ENCODE data around the gene PGBD1.

Gene PGBD1

DNA sequence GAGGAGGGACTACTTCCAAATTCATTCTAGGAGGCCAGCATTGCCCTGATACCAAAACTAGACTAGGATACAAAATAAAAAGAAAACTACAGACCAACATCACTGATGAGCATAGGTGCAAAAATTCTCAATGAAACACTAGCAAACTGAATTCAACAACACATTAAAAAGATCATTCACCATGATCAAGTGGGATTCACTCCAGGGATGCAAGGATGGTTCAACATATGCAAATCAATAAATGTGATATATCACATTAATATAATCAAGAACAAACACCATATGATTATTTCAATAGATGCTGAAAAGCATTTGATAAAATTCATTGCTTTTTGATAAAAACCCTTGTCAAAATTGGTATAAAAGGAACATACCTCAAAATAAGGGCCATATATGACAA, 10.2 kb downstream of the PGBD1 start:
- Histone ChIP-seq H3K4me3 (ENCODE audit: insufficient read depth in 1 of 2, low read depth in 1 of 2, low read length in 2 of 2) (no peak overlapping the region), H3K27me3 (ENCODE audit: control insufficient read depth in 1 of 2, insufficient read depth in 1 of 2, low read length in 2 of 2) (no peaks in the 10 kb centered on the region), H4K91ac (ENCODE audit: low read length) (no peak overlapping the region), H3K23ac (ENCODE audit: low read length in 2 of 2) (no peak overlapping the region), H3K4me2 (ENCODE audit: low read length, poor library complexity, severe bottlenecking) (no peak overlapping the region), H2AFZ (ENCODE audit: low read depth, low read length) (no peak overlapping the region), H2BK120ac (ENCODE audit: low read depth, low read length) (no peak overlapping the region), H3K9me3 (ENCODE audit: control insufficient read depth, low read length) (no peaks in the 10 kb centered on the region), H3K36me3 (ENCODE audit: control insufficient read depth in 1 of 2, insufficient read depth in 2 of 2, low read depth in 1 of 2, low read length in 2 of 2) (peaks cover 5 to 45% of the 10 kb centered on the region in 2 experiments), H3K4me1 (ENCODE audit: control insufficient read depth, insufficient read depth, low read depth, low read length) (no peaks in the 10 kb centered on the region), H3K9ac (ENCODE audit: low read length) (no peak overlapping the region), H2AK5ac (ENCODE audit: low read length, severe bottlenecking) (no peak overlapping the region), H3K79me1 (replicated peaks; ENCODE audit: low read length, poor library complexity, severe bottlenecking) (peaks cover 4% of the 10 kb centered on the region), H3K27ac (ENCODE audit: low read length, poor library complexity, severe bottlenecking) (no peak overlapping the region), H2BK15ac (ENCODE audit: low read depth, poor library complexity, severe bottlenecking) (no peak overlapping the region), H2BK5ac (ENCODE audit: low read depth, low read length, poor library complexity, severe bottlenecking) (no peak overlapping the region), H3K18ac (ENCODE audit: low read depth in 1 of 2, low read length in 2 of 2) (no peak overlapping the region), H3K4ac (ENCODE audit: low read depth in 1 of 2, low read length in 2 of 2) (no peak overlapping the region), H2BK12ac (ENCODE audit: low read length in 2 of 2) (no peak overlapping the region), H3K14ac (ENCODE audit: low read length in 2 of 2) (no peak overlapping the region), H4K8ac (ENCODE audit: low read length) (no peak overlapping the region)
- DNase-seq, result no peak

DNA sequence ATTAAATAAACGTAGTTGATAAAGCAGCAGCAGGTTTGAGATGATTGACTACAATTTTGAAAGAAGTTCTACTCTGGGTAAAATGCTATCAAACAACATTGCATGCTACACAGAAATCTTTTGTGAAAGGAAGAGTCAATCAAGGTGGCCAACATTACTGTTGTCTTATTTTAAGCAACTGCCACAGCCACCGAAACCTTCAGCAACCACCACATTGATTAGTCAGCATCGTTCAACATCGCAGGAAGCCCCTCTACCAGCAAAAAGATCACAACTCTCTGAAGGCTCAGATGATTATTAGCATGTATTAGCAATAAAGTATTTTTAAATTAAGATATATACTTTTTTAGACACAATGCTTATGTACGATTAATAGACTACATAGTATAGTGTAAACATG, 14.0 kb downstream of the PGBD1 start:
- Histone ChIP-seq H2AFZ (ENCODE audit: low read depth, low read length) (no peak overlapping the region), H3K4ac (ENCODE audit: low read depth in 1 of 2, low read length in 2 of 2) (no peak overlapping the region), H3K18ac (ENCODE audit: low read depth in 1 of 2, low read length in 2 of 2) (no peak overlapping the region), H3K9ac (ENCODE audit: low read length) (no peak overlapping the region), H4K8ac (ENCODE audit: low read length) (no peak overlapping the region), H2BK5ac (ENCODE audit: low read depth, low read length, poor library complexity, severe bottlenecking) (no peak overlapping the region), H2BK15ac (ENCODE audit: low read depth, poor library complexity, severe bottlenecking) (no peak overlapping the region), H3K27me3 (ENCODE audit: control insufficient read depth in 1 of 2, insufficient read depth in 1 of 2, low read length in 2 of 2) (no peaks in the 10 kb centered on the region), H4K91ac (ENCODE audit: low read length) (no peak overlapping the region), H3K14ac (ENCODE audit: low read length in 2 of 2) (no peak overlapping the region), H3K9me3 (ENCODE audit: control insufficient read depth, low read length) (no peaks in the 10 kb centered on the region), H3K4me2 (ENCODE audit: low read length, poor library complexity, severe bottlenecking) (no peak overlapping the region), H3K4me3 (ENCODE audit: insufficient read depth in 1 of 2, low read depth in 1 of 2, low read length in 2 of 2) (no peak overlapping the region), H2BK120ac (ENCODE audit: low read depth, low read length) (no peak overlapping the region), H3K36me3 (ENCODE audit: control insufficient read depth in 1 of 2, insufficient read depth in 2 of 2, low read depth in 1 of 2, low read length in 2 of 2) (peaks cover 5 to 35% of the 10 kb centered on the region in 2 experiments), H3K79me1 (replicated peaks; ENCODE audit: low read length, poor library complexity, severe bottlenecking) (no peaks in the 10 kb centered on the region), H3K4me1 (ENCODE audit: control insufficient read depth, insufficient read depth, low read depth, low read length) (no peaks in the 10 kb centered on the region), H3K27ac (ENCODE audit: low read length, poor library complexity, severe bottlenecking) (no peak overlapping the region), H3K23ac (ENCODE audit: low read length in 2 of 2) (no peak overlapping the region), H2AK5ac (ENCODE audit: low read length, severe bottlenecking) (no peak overlapping the region), H2BK12ac (ENCODE audit: low read length in 2 of 2) (no peak overlapping the region)
- WGBS, result 100% methylated on average over 3 of the region's 5 CpGs
- DNase-seq, result no peak

DNA sequence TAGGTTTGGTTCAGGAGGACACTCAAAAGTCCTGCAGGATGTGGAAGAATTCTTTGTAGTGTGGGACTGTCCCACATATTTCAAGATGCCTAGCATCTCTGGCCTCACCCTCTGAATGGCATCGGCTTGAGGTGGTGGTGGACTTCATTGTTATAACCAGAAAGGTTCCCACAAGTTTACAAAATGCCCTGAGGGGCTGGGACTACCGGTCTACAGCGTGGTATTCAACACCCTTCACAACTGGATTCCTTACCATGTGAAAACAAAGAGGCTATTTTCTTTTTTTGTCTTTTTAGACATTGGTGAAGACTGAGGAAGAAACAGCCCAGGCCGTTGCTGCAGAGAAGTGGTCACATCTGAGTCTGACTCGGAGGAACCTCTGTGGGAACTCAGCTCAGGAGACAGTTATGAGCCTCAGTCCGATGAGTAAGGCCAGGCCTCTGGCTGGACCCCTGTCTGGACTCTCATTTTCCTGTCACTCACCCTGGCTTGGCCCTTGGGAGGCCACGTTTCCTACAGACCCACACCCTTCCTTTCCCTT, 15.2 kb downstream of the PGBD1 start:
- no peak overlapping the region for H2BK120ac ChIP-seq (ENCODE audit: low read depth, low read length)
- H4K8ac ChIP-seq (ENCODE audit: low read length), result no peak overlapping the region
- H3K18ac ChIP-seq (ENCODE audit: low read depth in 1 of 2, low read length in 2 of 2), result no peak overlapping the region
- no peak overlapping the region for H3K4me3 ChIP-seq (ENCODE audit: insufficient read depth in 1 of 2, low read depth in 1 of 2, low read length in 2 of 2)
- WGBS, result 91% methylated on average over 5 of the region's 7 CpGs
- no peak overlapping the region for H2AK5ac ChIP-seq (ENCODE audit: low read length, severe bottlenecking)
- H3K27ac ChIP-seq (ENCODE audit: low read length, poor library complexity, severe bottlenecking), result no peak overlapping the region
- no peak overlapping the region for H4K91ac ChIP-seq (ENCODE audit: low read length)
- no peaks in the 10 kb centered on the region for H3K79me1 ChIP-seq (replicated peaks; ENCODE audit: low read length, poor library complexity, severe bottlenecking)
- H3K4me2 ChIP-seq (ENCODE audit: low read length, poor library complexity, severe bottlenecking), result no peak overlapping the region
- no peak overlapping the region for H2AFZ ChIP-seq (ENCODE audit: low read depth, low read length)
- H2BK15ac ChIP-seq (ENCODE audit: low read depth, poor library complexity, severe bottlenecking), result no peak overlapping the region
- H2BK5ac ChIP-seq (ENCODE audit: low read depth, low read length, poor library complexity, severe bottlenecking), result no peak overlapping the region
- no peaks in the 10 kb centered on the region for H3K9me3 ChIP-seq (ENCODE audit: control insufficient read depth, low read length)
- H3K36me3 ChIP-seq (ENCODE audit: control insufficient read depth in 1 of 2, insufficient read depth in 2 of 2, low read depth in 1 of 2, low read length in 2 of 2), result peaks cover 7 to 40% of the 10 kb centered on the region in 2 experiments
- no peak overlapping the region for H3K9ac ChIP-seq (ENCODE audit: low read length)
- H3K14ac ChIP-seq (ENCODE audit: low read length in 2 of 2), result no peak overlapping the region
- no peak overlapping the region for H2BK12ac ChIP-seq (ENCODE audit: low read length in 2 of 2)
- no peaks in the 10 kb centered on the region for H3K4me1 ChIP-seq (ENCODE audit: control insufficient read depth, insufficient read depth, low read depth, low read length)
- H3K4ac ChIP-seq (ENCODE audit: low read depth in 1 of 2, low read length in 2 of 2), result no peak overlapping the region
- no peak for DNase-seq
- H3K27me3 ChIP-seq (ENCODE audit: control insufficient read depth in 1 of 2, insufficient read depth in 1 of 2, low read length in 2 of 2), result no peaks in the 10 kb centered on the region
- no peak overlapping the region for H3K23ac ChIP-seq (ENCODE audit: low read length in 2 of 2)

- Histone ChIP-seq H2BK12ac (ENCODE audit: low read length in 2 of 2) (no peak overlapping the region), H3K9me3 (ENCODE audit: control insufficient read depth, low read length) (no peaks in the 10 kb centered on the region), H3K27me3 (ENCODE audit: control insufficient read depth in 1 of 2, insufficient read depth in 1 of 2, low read length in 2 of 2) (no peaks in the 10 kb centered on the region), H3K18ac (ENCODE audit: low read depth in 1 of 2, low read length in 2 of 2) (no peak overlapping the region), H2BK5ac (ENCODE audit: low read depth, low read length, poor library complexity, severe bottlenecking) (peak overlapping the region; percentile 38), H3K4me1 (ENCODE audit: control insufficient read depth, insufficient read depth, low read depth, low read length) (no peaks in the 10 kb centered on the region), H2BK120ac (ENCODE audit: low read depth, low read length) (no peak overlapping the region), H2AFZ (ENCODE audit: low read depth, low read length) (no peak overlapping the region), H3K79me1 (replicated peaks; ENCODE audit: low read length, poor library complexity, severe bottlenecking) (peaks cover 3% of the 10 kb centered on the region), H3K36me3 (ENCODE audit: control insufficient read depth in 1 of 2, insufficient read depth in 2 of 2, low read depth in 1 of 2, low read length in 2 of 2) (peaks cover 2 to 31% of the 10 kb centered on the region in 2 experiments), H3K9ac (ENCODE audit: low read length) (no peak overlapping the region), H2BK15ac (ENCODE audit: low read depth, poor library complexity, severe bottlenecking) (no peak overlapping the region), H3K4me2 (ENCODE audit: low read length, poor library complexity, severe bottlenecking) (no peak overlapping the region), H4K91ac (ENCODE audit: low read length) (no peak overlapping the region), H3K27ac (ENCODE audit: low read length, poor library complexity, severe bottlenecking) (no peak overlapping the region), H2AK5ac (ENCODE audit: low read length, severe bottlenecking) (no peak overlapping the region), H3K4me3 (ENCODE audit: insufficient read depth in 1 of 2, low read depth in 1 of 2, low read length in 2 of 2) (no peak overlapping the region), H3K23ac (ENCODE audit: low read length in 2 of 2) (no peak overlapping the region), H3K14ac (ENCODE audit: low read length in 2 of 2) (no peak overlapping the region), H4K8ac (ENCODE audit: low read length) (no peak overlapping the region), H3K4ac (ENCODE audit: low read depth in 1 of 2, low read length in 2 of 2) (no peak overlapping the region)
- DNase-seq, result no peak
- WGBS, result 91% methylated on average over 2 of the region's 3 CpGs
These were observed 22.2 kb downstream of the PGBD1 start for GRCh38 chr6:28303570-28303969.
